ENCODE data around the gene MS4A1. TPM values are rescaled to one million over a fixed set of nuclear protein-coding genes. Genes with fewer than 3 reads are reported as not detected.

Gene MS4A1
- total RNA-seq, 1 experiment from 2014 or later: not detected

- no peaks in the 10 kb centered on the region for H3K4me1 ChIP-seq (replicated peaks; ENCODE audit: insufficient read depth)
- intact Hi-C loops (cut with micrococcal nuclease; ENCODE audit: unreplicated experiment): no loop called here
- H3K27me3 ChIP-seq (ENCODE audit: insufficient read depth, low read depth): peaks cover 25% of the 10 kb centered on the region
- no peak overlapping the region for H3K4me2 ChIP-seq
- H3K9me2 ChIP-seq (ENCODE audit: insufficient read depth): no peaks in the 10 kb centered on the region
- H2AFZ ChIP-seq: no peak overlapping the region
- H3K79me2 ChIP-seq (ENCODE audit: low read depth): no peaks in the 10 kb centered on the region
- no TSS peak for BruUV-seq (replicated peaks)
- no peak overlapping the region for H3K4me3 ChIP-seq
- no peak for DNase-seq
- H4K20me1 ChIP-seq (ENCODE audit: insufficient read depth): no peaks in the 10 kb centered on the region
- ChIA-PET POLR2A (ENCODE audit: unreplicated experiment) (no interaction called here), CTCF (no interaction called here)
- no peak overlapping the region for H3K27ac ChIP-seq
- no peaks in the 10 kb centered on the region for H3K9me3 ChIP-seq (ENCODE audit: insufficient read depth, low read depth)
- TF ChIP-seq EZH2 (IDR thresholded peaks at IDR 0.05; ENCODE audit: low read depth): no peak
- no peak for TF ChIP-seq CTCF (conservative IDR thresholded peaks at IDR 0.05)
- H3K36me3 ChIP-seq (ENCODE audit: low read depth): no peaks in the 10 kb centered on the region
- H3F3A ChIP-seq (ENCODE audit: insufficient read depth, low read depth): no peaks in the 10 kb centered on the region
Measured at GRCh38 chr11:60493454-60493853, 37.8 kb downstream of the MS4A1 start.

- Histone ChIP-seq H3F3A (ENCODE audit: insufficient read depth, low read depth) (no peaks in the 10 kb centered on the region), H3K9me3 (ENCODE audit: insufficient read depth, low read depth) (no peaks in the 10 kb centered on the region), H3K36me3 (ENCODE audit: low read depth) (no peaks in the 10 kb centered on the region), H3K4me2 (no peak overlapping the region), H4K20me1 (ENCODE audit: insufficient read depth) (no peaks in the 10 kb centered on the region), H3K9me2 (ENCODE audit: insufficient read depth) (no peaks in the 10 kb centered on the region; the same call in 1 of the 2 replicates), H3K27ac (no peak overlapping the region), H2AFZ (no peak overlapping the region), H3K4me1 (replicated peaks; ENCODE audit: insufficient read depth) (no peaks in the 10 kb centered on the region), H3K4me3 (no peak overlapping the region), H3K79me2 (ENCODE audit: low read depth) (no peaks in the 10 kb centered on the region), H3K27me3 (ENCODE audit: insufficient read depth, low read depth) (peaks cover 41% of the 10 kb centered on the region)
- CTCF ChIA-PET: no interaction called here
- intact Hi-C loops (cut with micrococcal nuclease; ENCODE audit: unreplicated experiment): no loop called here
- TF ChIP-seq CTCF (conservative IDR thresholded peaks at IDR 0.05) (no peak), EZH2 (IDR thresholded peaks at IDR 0.05; ENCODE audit: low read depth) (no peak)
- DNase-seq: no peak
- POLR2A ChIA-PET (ENCODE audit: unreplicated experiment): no interaction called here
- BruUV-seq (replicated peaks): no TSS peak
Measured at GRCh38 chr11:60498399-60498798, 42.8 kb downstream of the MS4A1 start.

- Histone ChIP-seq H4K20me1 (ENCODE audit: insufficient read depth) (no peaks in the 10 kb centered on the region), H3K27ac (no peak overlapping the region), H3K9me2 (ENCODE audit: insufficient read depth) (no peaks in the 10 kb centered on the region; the same call in 1 of the 2 replicates), H3K9me3 (ENCODE audit: insufficient read depth, low read depth) (no peaks in the 10 kb centered on the region), H3K4me2 (no peak overlapping the region), H3K27me3 (ENCODE audit: insufficient read depth, low read depth) (peaks cover 38% of the 10 kb centered on the region), H3K4me1 (replicated peaks; ENCODE audit: insufficient read depth) (no peaks in the 10 kb centered on the region), H3F3A (ENCODE audit: insufficient read depth, low read depth) (no peaks in the 10 kb centered on the region), H2AFZ (no peak overlapping the region), H3K79me2 (ENCODE audit: low read depth) (no peaks in the 10 kb centered on the region), H3K4me3 (no peak overlapping the region), H3K36me3 (ENCODE audit: low read depth) (no peaks in the 10 kb centered on the region)
- POLR2A ChIA-PET (ENCODE audit: unreplicated experiment): no interaction called here
- CTCF ChIA-PET: no interaction called here
- no TSS peak for BruUV-seq (replicated peaks)
- no peak for TF ChIP-seq CTCF (conservative IDR thresholded peaks at IDR 0.05)
- no peak for TF ChIP-seq EZH2 (IDR thresholded peaks at IDR 0.05; ENCODE audit: low read depth)
- intact Hi-C loops (cut with micrococcal nuclease; ENCODE audit: unreplicated experiment): no loop called here
- no peak for DNase-seq
Measured at GRCh38 chr11:60498853-60499252, 43.2 kb downstream of the MS4A1 start.
